ES-I3 (cell line): ENCODE data around the gene ZNF823.
A peak's percentile ranks its signal among the peaks of the same experiment; 100 is the strongest.
"Not testable (repeated sequence)": the region's sequence is repeated elsewhere in the genome, so short reads cannot be mapped to it uniquely, and the experiment has no call there.

ENCODE experiments used
- H3K36me3 ChIP-seq: 2 replicates; pipeline ENCODE4 v1.6.1; 2013; ENCODE audit warnings: mild to moderate bottlenecking, low read length, control low read depth, moderate library complexity; ENCODE audit not compliant: insufficient read depth
- H3K4me1 ChIP-seq: 2 replicates; pipeline ENCODE4 v1.6.1; 2013; ENCODE audit warnings: mild to moderate bottlenecking, control low read depth, low read length; ENCODE audit not compliant: insufficient read depth
- H3K9ac ChIP-seq: 2 replicates; pipeline ENCODE4 v1.6.1; 2013; ENCODE audit warnings: low read depth, mild to moderate bottlenecking, low read length, moderate library complexity
- H3K9me3 ChIP-seq: 2 replicates; pipeline ENCODE4 v1.6.1; 2013; ENCODE audit warnings: mild to moderate bottlenecking, low read length, moderate library complexity; ENCODE audit not compliant: control insufficient read depth, insufficient read depth

Gene ZNF823

GRCh38 chr19:11738746-11739620 lies at the start of gene ZNF823:
ZNF823 (minus strand) TSS chr19:11738946; CDS start chr19:11738819, 127 bp downstream.
- no peaks in the 10 kb centered on the region for H3K9me3 ChIP-seq
- H3K36me3 ChIP-seq: no peaks in the 10 kb centered on the region
- no peaks in the 10 kb centered on the region for H3K4me1 ChIP-seq
- peak within 1 kb of the TSS; percentile 70 for H3K9ac ChIP-seq

GRCh38 chr19:11787536-11787935 lies 48.8 kb upstream of the ZNF823 start:
- no peaks in the 10 kb centered on the region for H3K36me3 ChIP-seq
- H3K9me3 ChIP-seq: peaks cover 2% of the 10 kb centered on the region; the same call in 1 of the 2 replicates
- no peak overlapping the region for H3K9ac ChIP-seq
- no peaks in the 10 kb centered on the region for H3K4me1 ChIP-seq

GRCh38 chr19:11784356-11784755 lies 45.6 kb upstream of the ZNF823 start:
- Histone ChIP-seq H3K9me3 (peaks cover 2% of the 10 kb centered on the region; the same call in 1 of the 2 replicates), H3K36me3 (no peaks in the 10 kb centered on the region), H3K9ac (no peak overlapping the region), H3K4me1 (no peaks in the 10 kb centered on the region)

GRCh38 chr19:11783767-11784166 lies 45.0 kb upstream of the ZNF823 start:
- no peak overlapping the region for H3K9ac ChIP-seq
- peaks cover 2% of the 10 kb centered on the region; the same call in 1 of the 2 replicates for H3K9me3 ChIP-seq
- H3K36me3 ChIP-seq: no peaks in the 10 kb centered on the region
- no peaks in the 10 kb centered on the region for H3K4me1 ChIP-seq

GRCh38 chr19:11781295-11782057 lies 42.7 kb upstream of the ZNF823 start:
- Histone ChIP-seq H3K36me3 (no peaks in the 10 kb centered on the region; the same call in 1 of the 2 replicates), H3K9me3 (peaks cover 2% of the 10 kb centered on the region; the same call in 1 of the 2 replicates), H3K4me1 (no peaks in the 10 kb centered on the region), H3K9ac (no peak overlapping the region)

GRCh38 chr19:11780431-11781020 lies 41.8 kb upstream of the ZNF823 start:
- Histone ChIP-seq H3K9me3 (peaks cover 2% of the 10 kb centered on the region; the same call in 1 of the 2 replicates), H3K36me3 (no peaks in the 10 kb centered on the region; the same call in 1 of the 2 replicates), H3K9ac (no peak overlapping the region), H3K4me1 (no peaks in the 10 kb centered on the region)

- H3K4me1 ChIP-seq, H3K9me3 ChIP-seq, H3K9ac ChIP-seq, H3K36me3 ChIP-seq: not testable (repeated sequence)
Measured at GRCh38 chr19:11776669-11777068, 37.9 kb upstream of the ZNF823 start.

- not testable (repeated sequence) for H3K9me3 ChIP-seq, H3K36me3 ChIP-seq, H3K9ac ChIP-seq, H3K4me1 ChIP-seq
Measured at GRCh38 chr19:11771520-11771919, 32.8 kb upstream of the ZNF823 start.

- Histone ChIP-seq H3K9me3 (no peaks in the 10 kb centered on the region; the same call in 1 of the 2 replicates), H3K9ac (no peak overlapping the region), H3K36me3 (no peaks in the 10 kb centered on the region), H3K4me1 (no peaks in the 10 kb centered on the region)
Measured at GRCh38 chr19:11769995-11770394, 31.2 kb upstream of the ZNF823 start.

- H3K9me3 ChIP-seq: no peaks in the 10 kb centered on the region; the same call in 1 of the 2 replicates
- no peaks in the 10 kb centered on the region for H3K4me1 ChIP-seq
- no peaks in the 10 kb centered on the region for H3K36me3 ChIP-seq
- H3K9ac ChIP-seq: peak overlapping the region; percentile 37; the same call in 1 of the 2 replicates
Measured at GRCh38 chr19:11767633-11768133, 28.9 kb upstream of the ZNF823 start.

- no peaks in the 10 kb centered on the region; the same call in 1 of the 2 replicates for H3K9me3 ChIP-seq
- no peaks in the 10 kb centered on the region for H3K36me3 ChIP-seq
- H3K9ac ChIP-seq: peak within 1 kb of the TSS; percentile 37
- no peaks in the 10 kb centered on the region for H3K4me1 ChIP-seq
Measured at GRCh38 chr19:11766597-11767591, 28.1 kb upstream of the ZNF823 start, which contains the start of gene ZNF441. ZNF441 (plus strand) TSS chr19:11767000; CDS start chr19:11767194, 194 bp downstream.

- Histone ChIP-seq H3K4me1 (no peaks in the 10 kb centered on the region), H3K9ac (no peak overlapping the region), H3K36me3 (no peaks in the 10 kb centered on the region), H3K9me3 (no peaks in the 10 kb centered on the region; the same call in 1 of the 2 replicates)
Measured at GRCh38 chr19:11763611-11764010, 24.9 kb upstream of the ZNF823 start.

GRCh38 chr19:11763117-11763516 lies 24.4 kb upstream of the ZNF823 start:
- H3K4me1 ChIP-seq: no peaks in the 10 kb centered on the region
- no peaks in the 10 kb centered on the region; the same call in 1 of the 2 replicates for H3K9me3 ChIP-seq
- H3K36me3 ChIP-seq: no peaks in the 10 kb centered on the region
- no peak overlapping the region for H3K9ac ChIP-seq
